Effector memory CD8-positive, alpha-beta T cell (primary cell): ENCODE measurements around the gene EIF4A3.
"Not testable (repeated sequence)": the region's sequence is repeated elsewhere in the genome, so short reads cannot be mapped to it uniquely, and the experiment has no call there.

ENCODE experiments used
- ATAC-seq: fragments of 150-1000 bp; cut with Tn5 transposase; replicated peaks from 2 replicates; pipeline ENCODE4 v1.10.0; 2021; ENCODE audit warnings: mild to moderate bottlenecking, moderate library complexity
- DNase-seq, 3 experiments: peaks; one replicate each; pipeline ENCODE4 v3.0.0; 2021
- H3K27ac Mint-ChIP-seq, 2 donors: one replicate each; pipeline ENCODE4 v1.8.0; 2022; ENCODE audit warnings: mild to moderate bottlenecking in 2 of 2, mixed read lengths in 2 of 2, moderate library complexity in 2 of 2
- H3K27me3 Mint-ChIP-seq, 2 donors: one replicate each; pipeline ENCODE4 v1.8.0; 2022; ENCODE audit warnings: mixed read lengths in 2 of 2
- H3K36me3 Mint-ChIP-seq: one replicate; pipeline ENCODE4 v1.8.0; 2022; ENCODE audit warnings: mild to moderate bottlenecking, moderate library complexity, mixed read lengths; ENCODE audit not compliant: insufficient read depth
- H3K4me1 Mint-ChIP-seq, 2 donors: one replicate each; pipeline ENCODE4 v1.8.0; 2022; ENCODE audit warnings: low read depth in 2 of 2, mixed read lengths in 2 of 2
- H3K4me3 Mint-ChIP-seq, 2 donors: one replicate each; pipeline ENCODE4 v1.8.0; 2022; ENCODE audit warnings: mild to moderate bottlenecking in 2 of 2, mixed read lengths in 2 of 2, moderate library complexity in 2 of 2
- H3K9me3 Mint-ChIP-seq, 2 donors: one replicate each; pipeline ENCODE4 v1.8.0; 2022; ENCODE audit warnings: mixed read lengths in 2 of 2

The EIF4A3 gene

DNA sequence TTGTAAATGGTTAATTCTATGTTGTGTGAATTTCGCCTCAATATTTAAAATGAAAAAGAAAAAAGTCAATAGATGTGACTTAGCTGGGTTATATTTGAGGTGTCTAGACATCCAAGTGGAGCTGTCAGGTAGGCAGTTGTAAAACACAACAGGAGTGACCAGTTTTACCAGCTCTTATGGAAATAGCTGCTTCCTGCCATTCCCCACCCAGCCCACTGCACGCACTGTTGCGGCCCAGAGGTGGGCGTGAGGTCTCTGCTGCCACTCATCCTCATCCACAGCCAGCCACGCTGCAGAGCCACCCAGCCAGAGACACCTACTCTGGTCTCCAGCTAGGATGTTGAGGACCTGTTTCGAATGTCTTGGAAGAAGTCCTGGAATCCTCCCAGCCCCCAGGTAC is 19.5 kb upstream of the EIF4A3 start:
- H3K36me3 Mint-ChIP-seq: no peaks in the 10 kb centered on the region
- no peak overlapping the region for H3K4me3 Mint-ChIP-seq
- peaks cover 8 to 33% of the 10 kb centered on the region in 2 donors for H3K27me3 Mint-ChIP-seq
- H3K4me1 Mint-ChIP-seq: no peaks in the 10 kb centered on the region
- H3K27ac Mint-ChIP-seq: no peak overlapping the region
- H3K9me3 Mint-ChIP-seq: no peaks in the 10 kb centered on the region
- DNase-seq (no peak), ATAC-seq (no peak)

- Mint-ChIP-seq H3K9me3 (no peaks in the 10 kb centered on the region), H3K36me3 (no peaks in the 10 kb centered on the region), H3K4me3 (no peak overlapping the region), H3K27me3 (peaks cover 27 to 50% of the 10 kb centered on the region in 2 donors), H3K27ac (no peak overlapping the region), H3K4me1 (peaks cover 0 to 2% of the 10 kb centered on the region in 2 donors)
- no peak for ATAC-seq
- DNase-seq: no peak
Observed at GRCh38 chr17:80164185-80164584, 17.3 kb upstream of the EIF4A3 start.

DNA sequence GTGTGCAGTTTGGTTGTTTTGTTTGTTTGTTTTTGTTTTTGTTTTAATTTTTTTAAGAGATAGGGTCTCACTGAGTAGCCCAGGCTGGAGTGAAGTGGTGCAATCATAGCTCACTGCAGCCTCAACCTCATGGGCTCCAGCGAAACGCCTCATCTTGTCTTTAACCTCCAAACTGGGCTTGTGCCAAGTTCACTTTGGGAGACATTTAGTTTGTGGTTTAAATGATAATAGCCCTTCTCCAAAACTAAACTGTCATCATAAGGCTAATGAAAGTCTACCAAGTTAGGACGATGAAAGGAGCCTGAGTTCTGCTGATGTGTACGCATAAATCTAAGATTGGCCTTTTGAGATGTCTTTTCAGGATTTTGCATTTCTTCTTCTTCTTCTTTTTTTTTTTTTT is 16.4 kb upstream of the EIF4A3 start:
- Mint-ChIP-seq H3K4me3 (no peak overlapping the region), H3K27me3 (peaks cover 27 to 43% of the 10 kb centered on the region in 2 donors), H3K4me1 (peaks cover 0 to 2% of the 10 kb centered on the region in 2 donors), H3K27ac (no peak overlapping the region), H3K9me3 (no peaks in the 10 kb centered on the region), H3K36me3 (no peaks in the 10 kb centered on the region)
- no peak for ATAC-seq
- no peak for DNase-seq

DNA sequence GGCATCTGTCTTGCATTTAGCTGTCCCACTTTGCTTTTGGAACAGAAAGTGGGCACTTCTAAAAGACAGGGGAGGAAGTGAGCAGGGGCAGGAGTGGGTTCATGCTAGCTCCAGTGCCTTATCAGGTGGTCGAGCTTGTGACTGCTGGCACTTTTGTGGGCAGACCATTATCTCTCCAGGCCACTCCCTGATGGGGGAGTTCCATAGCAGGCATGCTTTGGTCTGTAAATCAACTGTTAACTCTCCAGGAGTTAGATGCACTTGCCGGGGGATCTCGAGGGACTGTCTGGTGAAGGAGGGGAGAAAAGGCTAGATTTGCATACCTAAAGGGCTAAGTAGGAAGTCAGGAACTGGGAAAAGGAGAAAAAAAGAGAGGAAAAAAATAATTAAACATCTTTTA is 13.6 kb upstream of the EIF4A3 start:
- no peak for ATAC-seq
- Mint-ChIP-seq H3K27ac (no peak overlapping the region), H3K27me3 (peaks cover 27 to 31% of the 10 kb centered on the region in 2 donors), H3K4me3 (no peak overlapping the region), H3K9me3 (no peaks in the 10 kb centered on the region), H3K36me3 (no peaks in the 10 kb centered on the region), H3K4me1 (peaks cover 0 to 2% of the 10 kb centered on the region in 2 donors)
- DNase-seq: no peak

GRCh38 chr17:80158846-80159245 is 11.9 kb upstream of the EIF4A3 start:
- peaks cover 0 to 2% of the 10 kb centered on the region in 2 donors for H3K4me1 Mint-ChIP-seq
- DNase-seq: no peak
- H3K4me3 Mint-ChIP-seq: no peak overlapping the region
- no peak for ATAC-seq
- no peaks in the 10 kb centered on the region for H3K36me3 Mint-ChIP-seq
- H3K27me3 Mint-ChIP-seq: peaks cover 19 to 23% of the 10 kb centered on the region in 2 donors
- H3K27ac Mint-ChIP-seq: no peak overlapping the region
- no peaks in the 10 kb centered on the region for H3K9me3 Mint-ChIP-seq

DNA sequence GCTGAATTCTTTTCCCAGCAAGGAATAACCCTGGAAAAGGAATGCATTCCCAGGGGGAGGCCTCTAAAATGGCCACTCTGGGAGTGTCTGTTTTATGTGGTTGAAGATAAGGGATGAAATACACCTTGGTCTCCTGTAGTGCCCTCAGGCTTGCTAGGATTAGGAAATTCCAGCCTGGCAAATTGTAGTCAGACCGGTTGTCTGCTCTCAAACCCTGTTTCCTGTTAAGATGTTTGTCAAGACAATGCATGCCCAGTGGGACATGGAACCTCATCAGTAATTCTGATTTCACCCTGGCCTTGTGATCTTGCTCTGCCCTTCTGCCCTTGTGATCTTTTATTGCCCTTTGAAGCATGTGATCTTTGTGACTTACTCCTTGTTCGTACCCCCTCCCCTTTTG is 8.7 kb upstream of the EIF4A3 start:
- not testable (repeated sequence) for H3K9me3 Mint-ChIP-seq, H3K27ac Mint-ChIP-seq, DNase-seq, H3K36me3 Mint-ChIP-seq, ATAC-seq, H3K4me1 Mint-ChIP-seq, H3K4me3 Mint-ChIP-seq
- peaks cover 14 to 16% of the 10 kb centered on the region in 2 donors for H3K27me3 Mint-ChIP-seq

- H3K9me3 Mint-ChIP-seq: peaks cover 0 to 4% of the 10 kb centered on the region in 2 donors
- H3K4me1 Mint-ChIP-seq: peaks cover 9% of the 10 kb centered on the region in 2 donors
- peaks cover 0 to 2% of the 10 kb centered on the region in 2 donors for H3K27me3 Mint-ChIP-seq
- no peak overlapping the region for H3K27ac Mint-ChIP-seq
- ATAC-seq (no peak), DNase-seq (no peak)
- no peak overlapping the region for H3K4me3 Mint-ChIP-seq
- H3K36me3 Mint-ChIP-seq: no peaks in the 10 kb centered on the region
Observed at GRCh38 chr17:80154166-80154565, 7.2 kb upstream of the EIF4A3 start.

GRCh38 chr17:80153004-80153403 is 6.1 kb upstream of the EIF4A3 start:
- Mint-ChIP-seq H3K27ac (no peak overlapping the region), H3K4me3 (no peak overlapping the region), H3K4me1 (peaks cover 11 to 13% of the 10 kb centered on the region in 2 donors), H3K9me3 (peaks cover 0 to 4% of the 10 kb centered on the region in 2 donors), H3K36me3 (no peaks in the 10 kb centered on the region), H3K27me3 (no peaks in the 10 kb centered on the region)
- ATAC-seq (no peak), DNase-seq (no peak)

- peaks cover 3% of the 10 kb centered on the region for H3K36me3 Mint-ChIP-seq
- DNase-seq (no peak), ATAC-seq (no peak)
- peaks cover 0 to 4% of the 10 kb centered on the region in 2 donors for H3K9me3 Mint-ChIP-seq
- H3K27ac Mint-ChIP-seq: no peak overlapping the region
- H3K27me3 Mint-ChIP-seq: no peaks in the 10 kb centered on the region
- H3K4me1 Mint-ChIP-seq: peaks cover 12 to 14% of the 10 kb centered on the region in 2 donors
- no peak overlapping the region for H3K4me3 Mint-ChIP-seq
Observed at GRCh38 chr17:80152081-80152702, 5.3 kb upstream of the EIF4A3 start.

DNA sequence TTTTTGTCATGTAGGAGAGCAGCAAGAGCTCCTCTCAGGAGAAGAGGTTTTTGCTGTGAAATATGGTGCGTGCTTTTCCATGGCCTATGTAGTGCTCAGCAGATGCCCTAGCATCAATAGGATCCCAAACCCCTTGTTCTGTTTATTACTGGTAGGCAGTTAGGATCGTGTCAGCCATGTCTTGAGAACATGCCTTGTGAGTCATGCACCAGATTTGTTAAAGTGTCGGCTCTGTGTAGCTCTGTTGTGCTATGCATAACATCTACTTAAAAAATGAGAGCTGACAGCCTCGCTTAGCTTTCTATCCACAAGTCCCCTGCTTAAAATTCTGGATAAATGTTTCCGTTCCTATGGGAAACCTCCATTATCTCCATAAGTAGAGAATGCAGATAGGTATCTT is 4.4 kb upstream of the EIF4A3 start:
- Mint-ChIP-seq H3K27ac (no peak overlapping the region), H3K4me1 (peaks cover 15 to 17% of the 10 kb centered on the region in 2 donors), H3K4me3 (no peak overlapping the region), H3K9me3 (peaks cover 0 to 4% of the 10 kb centered on the region in 2 donors), H3K36me3 (peaks cover 8% of the 10 kb centered on the region), H3K27me3 (no peaks in the 10 kb centered on the region)
- DNase-seq (no peak), ATAC-seq (no peak)

DNA sequence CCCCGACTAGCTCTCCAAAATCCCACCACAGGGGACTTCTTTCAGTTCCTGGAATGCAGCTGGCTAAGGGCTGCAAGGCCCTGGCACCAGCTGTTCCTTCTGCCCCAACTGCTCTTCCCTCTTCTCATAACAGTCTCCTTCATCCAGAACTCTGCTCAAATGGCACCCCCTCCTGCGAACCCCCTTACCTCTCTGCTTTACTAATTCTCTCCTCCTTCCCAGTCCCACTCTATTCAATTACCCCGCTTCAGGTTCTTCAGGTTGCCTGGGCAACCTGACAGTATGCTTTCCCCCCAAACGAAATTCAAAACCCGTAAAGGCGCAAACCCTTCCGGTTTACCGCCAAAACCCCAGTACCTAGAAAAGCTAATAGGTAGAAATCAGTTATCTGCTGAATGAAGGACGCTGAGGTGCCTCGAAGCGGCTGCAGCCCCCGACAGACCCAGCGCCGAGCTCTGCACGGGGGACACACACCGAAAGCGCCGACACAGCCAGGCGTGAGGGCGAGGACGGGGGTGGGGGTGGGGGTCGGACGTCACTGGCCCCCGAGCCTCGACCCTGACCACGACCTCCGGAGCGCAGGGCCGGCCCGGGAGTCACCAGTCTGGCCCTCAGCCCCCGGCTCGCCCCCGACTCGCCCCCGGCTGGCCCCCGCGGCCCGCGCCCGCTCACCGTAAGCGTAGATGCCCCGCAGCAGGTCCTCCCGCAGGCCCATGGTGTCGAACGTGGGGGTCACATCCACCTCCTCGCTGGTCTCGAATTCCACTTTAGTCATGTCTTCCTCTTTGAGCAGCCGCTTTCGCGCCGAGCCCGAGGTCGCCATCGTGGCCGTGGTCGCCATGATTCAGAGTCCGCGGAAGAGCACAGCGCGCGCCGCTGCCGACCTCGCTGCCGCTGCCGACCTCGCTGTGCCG is 550 bp downstream of the EIF4A3 start:
- Mint-ChIP-seq H3K4me1 (peaks cover 19 to 24% of the 10 kb centered on the region in 2 donors), H3K27me3 (no peaks in the 10 kb centered on the region), H3K36me3 (peaks cover 48% of the 10 kb centered on the region), H3K4me3 (peak overlapping the region; percentile 77 to 82), H3K9me3 (no peaks in the 10 kb centered on the region), H3K27ac (peak overlapping the region; percentile 72 to 78)
- no peak for ATAC-seq
- peak in 1 of 3 experiments; percentile 15 for DNase-seq

DNA sequence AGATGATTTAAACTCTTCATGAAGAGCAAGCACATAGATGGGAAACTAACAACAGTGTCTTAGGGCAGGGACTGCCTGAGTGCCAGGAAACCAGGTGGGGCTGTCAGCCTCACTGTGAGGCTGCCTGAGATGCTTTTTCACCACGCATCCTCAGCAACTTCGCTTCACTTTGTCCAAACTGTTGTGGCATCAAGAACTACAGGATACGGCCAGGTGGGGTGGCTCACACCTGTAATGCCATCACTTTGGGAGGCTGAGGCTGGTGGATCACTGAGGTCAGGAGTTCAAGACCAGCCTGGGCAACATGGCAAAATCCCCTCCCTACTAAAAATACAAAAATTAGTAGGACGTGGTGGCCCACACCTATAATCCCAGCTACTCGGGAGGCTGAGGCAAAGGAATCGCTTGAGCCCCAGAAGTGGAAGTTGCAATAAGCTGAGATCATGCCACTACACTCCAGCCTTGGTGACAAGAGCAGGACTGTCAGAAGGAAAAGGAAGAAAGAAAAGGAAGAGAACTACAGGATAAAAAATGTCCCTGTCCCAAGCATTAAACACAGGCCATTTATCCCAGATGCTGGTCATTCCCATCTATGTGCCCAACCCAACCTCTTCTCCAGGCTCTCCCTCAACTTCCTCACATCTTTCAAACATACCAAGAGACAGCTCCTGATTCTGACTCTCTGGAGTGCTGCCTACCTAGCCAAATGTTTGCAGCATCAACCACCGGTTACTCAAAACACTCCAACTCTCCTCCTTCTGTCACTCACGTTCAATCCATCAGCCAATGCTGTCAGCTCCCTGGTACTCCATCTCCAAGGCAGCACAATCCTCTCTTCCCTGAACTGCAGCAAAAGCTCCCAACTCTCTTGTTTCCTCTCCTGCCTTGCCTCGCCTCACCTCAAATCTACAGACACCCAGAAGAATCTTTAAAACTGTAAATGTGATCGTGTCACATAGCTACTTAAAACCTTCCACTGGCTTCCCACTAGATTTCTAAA is 1.6 kb downstream of the EIF4A3 start:
- Mint-ChIP-seq H3K36me3 (peaks cover 58% of the 10 kb centered on the region), H3K4me3 (peak overlapping the region; percentile 77 to 82), H3K27ac (peak overlapping the region; percentile 72 to 78), H3K4me1 (peaks cover 19 to 24% of the 10 kb centered on the region in 2 donors), H3K9me3 (no peaks in the 10 kb centered on the region), H3K27me3 (no peaks in the 10 kb centered on the region)
- no peak for ATAC-seq
- DNase-seq: no peak

GRCh38 chr17:80142929-80143328 is 4.0 kb downstream of the EIF4A3 start:
- Mint-ChIP-seq H3K36me3 (peaks cover 83% of the 10 kb centered on the region), H3K9me3 (no peaks in the 10 kb centered on the region), H3K4me3 (no peak overlapping the region), H3K4me1 (peaks cover 16 to 21% of the 10 kb centered on the region in 2 donors), H3K27ac (no peak overlapping the region), H3K27me3 (no peaks in the 10 kb centered on the region)
- ATAC-seq (no peak), DNase-seq (no peak)
